WTC11 (cell line): ENCODE measurements around the gene C17orf100. TPM values are rescaled to one million over a fixed set of nuclear protein-coding genes. Genes with fewer than 3 reads are reported as not detected.

Experiments used
- ATAC-seq: fragments of 200-7000 bp; cut with Tn5 transposase; 2 replicates; pipeline ENCODE4 v1.10.0; 2021; ENCODE audit warnings: mild to moderate bottlenecking, moderate library complexity
- CTCF ChIA-PET: fragments of 300-600 bp; sonication (Branson Sonifier 250); formaldehyde crosslinking; loops from one replicate; lab custom pipeline; 2021; ENCODE audit warnings: antibody characterized with exemption; lab: Charles Lee
- POLR2A ChIA-PET: fragments of 350-600 bp; sonication (Branson Sonifier 250); formaldehyde crosslinking; loops from one replicate; lab custom pipeline; 2021; ENCODE audit warnings: antibody characterized with exemption; lab: Charles Lee
- DNase-seq: peaks from one replicate; pipeline ENCODE4 v3.0.0; 2021; ENCODE audit warnings: low spot score
- H3K27ac Mint-ChIP-seq: 2 replicates; pipeline ENCODE4 v1.8.0; 2021; ENCODE audit warnings: mixed read lengths
- H3K27me3 Mint-ChIP-seq: 2 replicates; pipeline ENCODE4 v1.8.0; 2021; ENCODE audit warnings: low read depth, mild to moderate bottlenecking, moderate library complexity, mixed read lengths
- H3K36me3 Mint-ChIP-seq: 2 replicates; pipeline ENCODE4 v1.8.0; 2021; ENCODE audit warnings: mixed read lengths
- H3K4me1 Mint-ChIP-seq: 2 replicates; pipeline ENCODE4 v1.8.0; 2022; ENCODE audit warnings: mixed read lengths
- H3K4me3 Mint-ChIP-seq: 2 replicates; pipeline ENCODE4 v1.8.0; 2021; ENCODE audit warnings: mild to moderate bottlenecking, moderate library complexity, mixed read lengths
- H3K9me3 Mint-ChIP-seq: 2 replicates; pipeline ENCODE4 v1.8.0; 2021; ENCODE audit warnings: mixed read lengths
- ATF1 ChIP-seq: sonication (generic); formaldehyde crosslinking; IDR thresholded peaks from 2 replicates; pipeline ENCODE4 v1.8.1; 2023; ENCODE audit warnings: mild to moderate bottlenecking, moderate library complexity, missing genetic modification reagents
- FOXP1 ChIP-seq: sonication (generic); formaldehyde crosslinking; IDR thresholded peaks from 2 replicates; pipeline ENCODE4 v1.8.0; 2022; ENCODE audit warnings: missing genetic modification reagents, mild to moderate bottlenecking, moderate library complexity, borderline replicate concordance
- GRHL2 ChIP-seq: fragments of 250-450 bp; sonication (Bioruptor Pico); IDR thresholded peaks from 2 replicates; pipeline ENCODE4 v1.8.0; 2022; ENCODE audit warnings: mild to moderate bottlenecking, moderate library complexity; ENCODE audit not compliant: insufficient replicate concordance, severe bottlenecking
- HMGA2 ChIP-seq: fragments of 250-450 bp; sonication (Bioruptor Pico); IDR thresholded peaks from 2 replicates; pipeline ENCODE4 v1.4.0; 2021; ENCODE audit warnings: mild to moderate bottlenecking, moderate library complexity
- MXD4 ChIP-seq: fragments of 250-450 bp; sonication (Bioruptor Pico); IDR thresholded peaks from 2 replicates; pipeline ENCODE4 v1.8.0; 2021; ENCODE audit warnings: mild to moderate bottlenecking, moderate library complexity, borderline replicate concordance
- NFE2L1 ChIP-seq: sonication (generic); formaldehyde crosslinking; IDR thresholded peaks from 2 replicates; pipeline ENCODE4 v1.8.1; 2023; ENCODE audit warnings: missing genetic modification reagents
- NR2C2 ChIP-seq: sonication (generic); formaldehyde crosslinking; IDR thresholded peaks from 2 replicates; pipeline ENCODE4 v1.8.0; 2022; ENCODE audit warnings: mild to moderate bottlenecking, missing genetic modification reagents
- NR3C1 ChIP-seq: sonication (generic); formaldehyde crosslinking; conservative IDR thresholded peaks from 2 replicates; pipeline ENCODE4 v1.8.1; 2023; ENCODE audit warnings: low read depth, mild to moderate bottlenecking, missing genetic modification reagents
- SMAD4 ChIP-seq: sonication (generic); formaldehyde crosslinking; IDR thresholded peaks from 2 replicates; pipeline ENCODE4 v1.8.0; 2022; ENCODE audit warnings: mild to moderate bottlenecking, missing genetic modification reagents
- TCF7 ChIP-seq: sonication (generic); formaldehyde crosslinking; IDR thresholded peaks from 2 replicates; pipeline ENCODE4 v1.8.0; 2022; ENCODE audit warnings: mild to moderate bottlenecking, low read depth, missing genetic modification reagents, moderate library complexity
- ZNF138 ChIP-seq: sonication (generic); formaldehyde crosslinking; conservative IDR thresholded peaks from 2 replicates; pipeline ENCODE4 v1.8.1; 2022; ENCODE audit warnings: mild to moderate bottlenecking, moderate library complexity, missing genetic modification reagents
- ZNF671 ChIP-seq: fragments of 250-450 bp; sonication (Bioruptor Pico); IDR thresholded peaks from 2 replicates; pipeline ENCODE4 v1.8.0; 2021; ENCODE audit warnings: mild to moderate bottlenecking
- total RNA-seq: library from RNA; stranded (reverse); gene quantifications from 3 replicates; pipeline ENCODE4 v1.2.3, GENCODE V29; 2021
- TF ChIP-seq, protein P1 (sequence below): fragments of 250-450 bp; sonication (Bioruptor Pico); IDR thresholded peaks from 2 replicates; pipeline ENCODE4 v1.9.0; 2021; ENCODE audit warnings: mild to moderate bottlenecking
- TF ChIP-seq, protein P2 (sequence below): sonication (generic); formaldehyde crosslinking; IDR thresholded peaks from 2 replicates; pipeline ENCODE4 v1.8.0; 2023; ENCODE audit warnings: missing genetic modification reagents
- TF ChIP-seq, protein P3 (sequence below): sonication (generic); formaldehyde crosslinking; IDR thresholded peaks from 2 replicates; pipeline ENCODE4 v1.8.1; 2023; ENCODE audit warnings: mild to moderate bottlenecking, missing genetic modification reagents, borderline replicate concordance
- TF ChIP-seq, protein P4 (sequence below): fragments of 250-450 bp; sonication (Bioruptor Pico); IDR thresholded peaks from 2 replicates; pipeline ENCODE4 v1.9.0; 2021; ENCODE audit warnings: mild to moderate bottlenecking, borderline replicate concordance

The C17orf100 gene
- total RNA-seq, 1 experiment from 2014 or later: 2.7 TPM

DNA sequence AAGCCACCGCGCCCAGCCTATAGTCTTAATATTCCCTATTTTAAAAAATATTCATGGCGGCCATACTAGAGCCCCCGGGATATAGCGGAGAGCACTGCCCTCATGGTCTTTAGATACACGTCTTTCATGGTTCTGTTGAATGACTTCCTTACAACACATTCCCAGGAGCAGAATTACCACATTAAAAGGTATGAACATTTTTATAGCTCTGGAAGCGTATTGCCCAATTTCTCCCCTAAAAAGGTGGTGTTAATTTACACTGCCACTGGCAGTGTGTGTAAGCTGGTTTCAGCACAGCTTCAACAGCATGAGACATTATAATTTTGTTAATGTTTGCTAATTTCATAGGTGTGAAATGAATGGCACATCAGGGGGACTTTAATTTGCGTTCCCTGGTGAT is 19.0 kb downstream of the C17orf100 start:
- ChIA-PET POLR2A (interaction anchor here (0.5 kb wide), 1 partner anchor 616 kb away, joined by 4 read pairs; no protein-coding TSS in a partner anchor), CTCF (interaction anchor here (0.6 to 3.4 kb wide), 3 partner anchors 33 to 223 kb away, joined by 6 to 11 read pairs (median 9); partner anchors contain the start of gene SLC13A5)
- no peak overlapping the region for H3K27ac Mint-ChIP-seq
- H3K36me3 Mint-ChIP-seq: no peaks in the 10 kb centered on the region
- ATAC-seq (no peak), DNase-seq (no peak)
- H3K4me1 Mint-ChIP-seq: peaks cover 7% of the 10 kb centered on the region
- H3K27me3 Mint-ChIP-seq: peaks cover 20% of the 10 kb centered on the region
- TF ChIP-seq, protein P1, sequence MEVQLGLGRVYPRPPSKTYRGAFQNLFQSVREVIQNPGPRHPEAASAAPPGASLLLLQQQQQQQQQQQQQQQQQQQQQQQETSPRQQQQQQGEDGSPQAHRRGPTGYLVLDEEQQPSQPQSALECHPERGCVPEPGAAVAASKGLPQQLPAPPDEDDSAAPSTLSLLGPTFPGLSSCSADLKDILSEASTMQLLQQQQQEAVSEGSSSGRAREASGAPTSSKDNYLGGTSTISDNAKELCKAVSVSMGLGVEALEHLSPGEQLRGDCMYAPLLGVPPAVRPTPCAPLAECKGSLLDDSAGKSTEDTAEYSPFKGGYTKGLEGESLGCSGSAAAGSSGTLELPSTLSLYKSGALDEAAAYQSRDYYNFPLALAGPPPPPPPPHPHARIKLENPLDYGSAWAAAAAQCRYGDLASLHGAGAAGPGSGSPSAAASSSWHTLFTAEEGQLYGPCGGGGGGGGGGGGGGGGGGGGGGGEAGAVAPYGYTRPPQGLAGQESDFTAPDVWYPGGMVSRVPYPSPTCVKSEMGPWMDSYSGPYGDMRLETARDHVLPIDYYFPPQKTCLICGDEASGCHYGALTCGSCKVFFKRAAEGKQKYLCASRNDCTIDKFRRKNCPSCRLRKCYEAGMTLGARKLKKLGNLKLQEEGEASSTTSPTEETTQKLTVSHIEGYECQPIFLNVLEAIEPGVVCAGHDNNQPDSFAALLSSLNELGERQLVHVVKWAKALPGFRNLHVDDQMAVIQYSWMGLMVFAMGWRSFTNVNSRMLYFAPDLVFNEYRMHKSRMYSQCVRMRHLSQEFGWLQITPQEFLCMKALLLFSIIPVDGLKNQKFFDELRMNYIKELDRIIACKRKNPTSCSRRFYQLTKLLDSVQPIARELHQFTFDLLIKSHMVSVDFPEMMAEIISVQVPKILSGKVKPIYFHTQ (CRISPR knock-in tag): no peak
- no peak for TF ChIP-seq NR3C1 (CRISPR knock-in tag)
- TF ChIP-seq SMAD4 (CRISPR knock-in tag): no peak
- no peak for TF ChIP-seq ZNF138 (CRISPR knock-in tag)
- TF ChIP-seq, protein P2, sequence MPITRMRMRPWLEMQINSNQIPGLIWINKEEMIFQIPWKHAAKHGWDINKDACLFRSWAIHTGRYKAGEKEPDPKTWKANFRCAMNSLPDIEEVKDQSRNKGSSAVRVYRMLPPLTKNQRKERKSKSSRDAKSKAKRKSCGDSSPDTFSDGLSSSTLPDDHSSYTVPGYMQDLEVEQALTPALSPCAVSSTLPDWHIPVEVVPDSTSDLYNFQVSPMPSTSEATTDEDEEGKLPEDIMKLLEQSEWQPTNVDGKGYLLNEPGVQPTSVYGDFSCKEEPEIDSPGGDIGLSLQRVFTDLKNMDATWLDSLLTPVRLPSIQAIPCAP: no peak
- no peak for TF ChIP-seq NFE2L1 (CRISPR knock-in tag)
- no peak for TF ChIP-seq FOXP1
- TF ChIP-seq, protein P3, sequence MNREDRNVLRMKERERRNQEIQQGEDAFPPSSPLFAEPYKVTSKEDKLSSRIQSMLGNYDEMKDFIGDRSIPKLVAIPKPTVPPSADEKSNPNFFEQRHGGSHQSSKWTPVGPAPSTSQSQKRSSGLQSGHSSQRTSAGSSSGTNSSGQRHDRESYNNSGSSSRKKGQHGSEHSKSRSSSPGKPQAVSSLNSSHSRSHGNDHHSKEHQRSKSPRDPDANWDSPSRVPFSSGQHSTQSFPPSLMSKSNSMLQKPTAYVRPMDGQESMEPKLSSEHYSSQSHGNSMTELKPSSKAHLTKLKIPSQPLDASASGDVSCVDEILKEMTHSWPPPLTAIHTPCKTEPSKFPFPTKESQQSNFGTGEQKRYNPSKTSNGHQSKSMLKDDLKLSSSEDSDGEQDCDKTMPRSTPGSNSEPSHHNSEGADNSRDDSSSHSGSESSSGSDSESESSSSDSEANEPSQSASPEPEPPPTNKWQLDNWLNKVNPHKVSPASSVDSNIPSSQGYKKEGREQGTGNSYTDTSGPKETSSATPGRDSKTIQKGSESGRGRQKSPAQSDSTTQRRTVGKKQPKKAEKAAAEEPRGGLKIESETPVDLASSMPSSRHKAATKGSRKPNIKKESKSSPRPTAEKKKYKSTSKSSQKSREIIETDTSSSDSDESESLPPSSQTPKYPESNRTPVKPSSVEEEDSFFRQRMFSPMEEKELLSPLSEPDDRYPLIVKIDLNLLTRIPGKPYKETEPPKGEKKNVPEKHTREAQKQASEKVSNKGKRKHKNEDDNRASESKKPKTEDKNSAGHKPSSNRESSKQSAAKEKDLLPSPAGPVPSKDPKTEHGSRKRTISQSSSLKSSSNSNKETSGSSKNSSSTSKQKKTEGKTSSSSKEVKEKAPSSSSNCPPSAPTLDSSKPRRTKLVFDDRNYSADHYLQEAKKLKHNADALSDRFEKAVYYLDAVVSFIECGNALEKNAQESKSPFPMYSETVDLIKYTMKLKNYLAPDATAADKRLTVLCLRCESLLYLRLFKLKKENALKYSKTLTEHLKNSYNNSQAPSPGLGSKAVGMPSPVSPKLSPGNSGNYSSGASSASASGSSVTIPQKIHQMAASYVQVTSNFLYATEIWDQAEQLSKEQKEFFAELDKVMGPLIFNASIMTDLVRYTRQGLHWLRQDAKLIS (CRISPR knock-in tag): no peak
- no peak for TF ChIP-seq MXD4 (CRISPR knock-in tag)
- TF ChIP-seq, protein P4, sequence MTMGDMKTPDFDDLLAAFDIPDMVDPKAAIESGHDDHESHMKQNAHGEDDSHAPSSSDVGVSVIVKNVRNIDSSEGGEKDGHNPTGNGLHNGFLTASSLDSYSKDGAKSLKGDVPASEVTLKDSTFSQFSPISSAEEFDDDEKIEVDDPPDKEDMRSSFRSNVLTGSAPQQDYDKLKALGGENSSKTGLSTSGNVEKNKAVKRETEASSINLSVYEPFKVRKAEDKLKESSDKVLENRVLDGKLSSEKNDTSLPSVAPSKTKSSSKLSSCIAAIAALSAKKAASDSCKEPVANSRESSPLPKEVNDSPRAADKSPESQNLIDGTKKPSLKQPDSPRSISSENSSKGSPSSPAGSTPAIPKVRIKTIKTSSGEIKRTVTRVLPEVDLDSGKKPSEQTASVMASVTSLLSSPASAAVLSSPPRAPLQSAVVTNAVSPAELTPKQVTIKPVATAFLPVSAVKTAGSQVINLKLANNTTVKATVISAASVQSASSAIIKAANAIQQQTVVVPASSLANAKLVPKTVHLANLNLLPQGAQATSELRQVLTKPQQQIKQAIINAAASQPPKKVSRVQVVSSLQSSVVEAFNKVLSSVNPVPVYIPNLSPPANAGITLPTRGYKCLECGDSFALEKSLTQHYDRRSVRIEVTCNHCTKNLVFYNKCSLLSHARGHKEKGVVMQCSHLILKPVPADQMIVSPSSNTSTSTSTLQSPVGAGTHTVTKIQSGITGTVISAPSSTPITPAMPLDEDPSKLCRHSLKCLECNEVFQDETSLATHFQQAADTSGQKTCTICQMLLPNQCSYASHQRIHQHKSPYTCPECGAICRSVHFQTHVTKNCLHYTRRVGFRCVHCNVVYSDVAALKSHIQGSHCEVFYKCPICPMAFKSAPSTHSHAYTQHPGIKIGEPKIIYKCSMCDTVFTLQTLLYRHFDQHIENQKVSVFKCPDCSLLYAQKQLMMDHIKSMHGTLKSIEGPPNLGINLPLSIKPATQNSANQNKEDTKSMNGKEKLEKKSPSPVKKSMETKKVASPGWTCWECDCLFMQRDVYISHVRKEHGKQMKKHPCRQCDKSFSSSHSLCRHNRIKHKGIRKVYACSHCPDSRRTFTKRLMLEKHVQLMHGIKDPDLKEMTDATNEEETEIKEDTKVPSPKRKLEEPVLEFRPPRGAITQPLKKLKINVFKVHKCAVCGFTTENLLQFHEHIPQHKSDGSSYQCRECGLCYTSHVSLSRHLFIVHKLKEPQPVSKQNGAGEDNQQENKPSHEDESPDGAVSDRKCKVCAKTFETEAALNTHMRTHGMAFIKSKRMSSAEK (CRISPR knock-in tag): no peak
- no peak for TF ChIP-seq GRHL2 (CRISPR knock-in tag)
- H3K4me3 Mint-ChIP-seq: no peak overlapping the region
- H3K9me3 Mint-ChIP-seq: no peaks in the 10 kb centered on the region

DNA sequence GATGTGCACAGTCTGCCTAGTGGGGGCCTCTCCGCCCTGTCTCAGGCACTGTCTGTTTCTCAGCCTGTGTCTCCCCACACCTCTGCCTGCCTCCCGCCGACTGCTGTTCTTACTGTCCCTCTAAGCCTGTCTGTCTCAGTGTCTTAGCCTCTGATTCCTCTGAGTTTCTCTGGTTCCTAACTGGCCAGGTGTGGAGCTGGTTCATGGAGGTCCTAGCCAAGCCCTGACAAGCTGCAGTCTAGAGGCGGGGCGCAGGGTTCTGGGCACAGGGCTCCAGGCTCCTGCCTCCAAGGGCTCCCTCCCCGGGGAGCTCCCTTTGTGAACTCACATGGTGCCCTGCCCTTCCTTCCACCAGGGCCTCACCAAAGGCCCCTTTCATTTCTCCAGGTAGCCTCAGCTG is 19.4 kb downstream of the C17orf100 start:
- Mint-ChIP-seq H3K36me3 (no peaks in the 10 kb centered on the region), H3K9me3 (no peaks in the 10 kb centered on the region)
- TF ChIP-seq ZNF138 (CRISPR knock-in tag) (no peak), TCF7 (CRISPR knock-in tag) (no peak), NR2C2 (CRISPR knock-in tag) (no peak), ZNF671 (CRISPR knock-in tag) (no peak), ATF1 (CRISPR knock-in tag) (no peak), HMGA2 (CRISPR knock-in tag) (no peak)
- TF ChIP-seq, all 79 proteins: peak for 0
- CTCF ChIA-PET: interaction anchor here (0.5 to 3.4 kb wide), 3 partner anchors 42 to 979 kb away, joined by 4 to 11 read pairs (median 9); partner anchors contain the start of genes ATP1B2 and SLC13A5
- H3K4me1 Mint-ChIP-seq: peaks cover 7% of the 10 kb centered on the region
- H3K27me3 Mint-ChIP-seq: peaks cover 16% of the 10 kb centered on the region
- ATAC-seq: no peak
- no peak overlapping the region for H3K4me3 Mint-ChIP-seq
- no peak overlapping the region for H3K27ac Mint-ChIP-seq
- POLR2A ChIA-PET: interaction anchor here (0.5 kb wide), 1 partner anchor 616 kb away, joined by 4 read pairs; no protein-coding TSS in a partner anchor
- DNase-seq: no peak
